HL-60 (cell line): ENCODE data around the gene CSMD2.

Experiments used
- DNase-seq, 2 experiments: peaks; one replicate each; pipeline ENCODE4 v3.0.0-alpha.2; 2010 to 2020; ENCODE audit warnings: low read depth in 1 of 2, low spot score in 1 of 2
- H3K27ac ChIP-seq: fragments of 250-450 bp; sonication (Bioruptor Pico); replicated peaks from 2 replicates; pipeline ENCODE4 v1.5.1; 2020; ENCODE audit warnings: mild to moderate bottlenecking, moderate library complexity
- H3K27me3 ChIP-seq: fragments of 250-450 bp; sonication (Bioruptor Pico); 2 replicates; pipeline ENCODE4 v1.5.1; 2021; ENCODE audit warnings: mild to moderate bottlenecking, moderate library complexity; ENCODE audit not compliant: insufficient read depth, poor library complexity, severe bottlenecking
- H3K4me3 ChIP-seq: replicated peaks from 2 replicates; pipeline ENCODE4 v1.5.1; 2011; ENCODE audit warnings: mild to moderate bottlenecking, control low read depth, low read length; ENCODE audit not compliant: insufficient read depth
- GABPA ChIP-seq: IDR thresholded peaks from 2 replicates; pipeline ENCODE4 v1.6.1; 2012; ENCODE audit warnings: low read depth
- POLR2AphosphoS5 ChIP-seq: IDR thresholded peaks from 2 replicates; pipeline ENCODE4 v1.6.1; 2012; ENCODE audit warnings: low read depth
- SPI1 ChIP-seq: IDR thresholded peaks from 2 replicates; pipeline ENCODE4 v1.6.1; 2012; ENCODE audit warnings: low read depth, mild to moderate bottlenecking, borderline replicate concordance
- TF ChIP-seq, protein P1 (sequence below): IDR thresholded peaks from one replicate; pipeline ENCODE4 v1.5.1; 2011; ENCODE audit warnings: low read length, control low read depth, inconsistent platforms; ENCODE audit not compliant: insufficient read depth
- TF ChIP-seq, protein P2 (sequence below): IDR thresholded peaks from 2 replicates; pipeline ENCODE4 v1.6.1; 2012; ENCODE audit warnings: low read depth; ENCODE audit not compliant: insufficient replicate concordance

CSMD2 gene

DNA sequence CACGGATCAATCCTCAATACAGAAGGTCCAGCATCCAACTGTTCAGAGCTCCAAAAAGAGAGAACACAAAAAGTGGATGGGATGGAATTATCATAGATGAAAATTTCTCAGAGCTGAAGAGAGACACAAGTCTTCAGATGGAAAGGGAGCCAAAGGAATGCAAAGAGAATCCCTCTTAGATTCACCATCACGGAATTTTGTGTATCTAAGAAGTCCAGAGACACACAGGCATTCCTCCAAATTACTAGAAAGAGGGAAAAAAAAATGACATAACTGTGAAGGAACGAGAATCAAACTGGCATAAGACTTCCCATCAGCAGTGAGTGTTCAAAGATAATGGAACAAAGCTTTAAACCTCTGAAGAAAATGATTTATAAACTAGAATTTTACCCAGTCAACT lies 591.4 kb downstream of the CSMD2 start:
- Histone ChIP-seq H3K4me3 (no peak overlapping the region), H3K27me3 (peaks cover 3% of the 10 kb centered on the region), H3K27ac (no peak overlapping the region)
- DNase-seq = no peak
- TF ChIP-seq POLR2AphosphoS5 = no peak
- TF ChIP-seq, protein P1, sequence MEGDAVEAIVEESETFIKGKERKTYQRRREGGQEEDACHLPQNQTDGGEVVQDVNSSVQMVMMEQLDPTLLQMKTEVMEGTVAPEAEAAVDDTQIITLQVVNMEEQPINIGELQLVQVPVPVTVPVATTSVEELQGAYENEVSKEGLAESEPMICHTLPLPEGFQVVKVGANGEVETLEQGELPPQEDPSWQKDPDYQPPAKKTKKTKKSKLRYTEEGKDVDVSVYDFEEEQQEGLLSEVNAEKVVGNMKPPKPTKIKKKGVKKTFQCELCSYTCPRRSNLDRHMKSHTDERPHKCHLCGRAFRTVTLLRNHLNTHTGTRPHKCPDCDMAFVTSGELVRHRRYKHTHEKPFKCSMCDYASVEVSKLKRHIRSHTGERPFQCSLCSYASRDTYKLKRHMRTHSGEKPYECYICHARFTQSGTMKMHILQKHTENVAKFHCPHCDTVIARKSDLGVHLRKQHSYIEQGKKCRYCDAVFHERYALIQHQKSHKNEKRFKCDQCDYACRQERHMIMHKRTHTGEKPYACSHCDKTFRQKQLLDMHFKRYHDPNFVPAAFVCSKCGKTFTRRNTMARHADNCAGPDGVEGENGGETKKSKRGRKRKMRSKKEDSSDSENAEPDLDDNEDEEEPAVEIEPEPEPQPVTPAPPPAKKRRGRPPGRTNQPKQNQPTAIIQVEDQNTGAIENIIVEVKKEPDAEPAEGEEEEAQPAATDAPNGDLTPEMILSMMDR = no peak
- TF ChIP-seq, protein P2, sequence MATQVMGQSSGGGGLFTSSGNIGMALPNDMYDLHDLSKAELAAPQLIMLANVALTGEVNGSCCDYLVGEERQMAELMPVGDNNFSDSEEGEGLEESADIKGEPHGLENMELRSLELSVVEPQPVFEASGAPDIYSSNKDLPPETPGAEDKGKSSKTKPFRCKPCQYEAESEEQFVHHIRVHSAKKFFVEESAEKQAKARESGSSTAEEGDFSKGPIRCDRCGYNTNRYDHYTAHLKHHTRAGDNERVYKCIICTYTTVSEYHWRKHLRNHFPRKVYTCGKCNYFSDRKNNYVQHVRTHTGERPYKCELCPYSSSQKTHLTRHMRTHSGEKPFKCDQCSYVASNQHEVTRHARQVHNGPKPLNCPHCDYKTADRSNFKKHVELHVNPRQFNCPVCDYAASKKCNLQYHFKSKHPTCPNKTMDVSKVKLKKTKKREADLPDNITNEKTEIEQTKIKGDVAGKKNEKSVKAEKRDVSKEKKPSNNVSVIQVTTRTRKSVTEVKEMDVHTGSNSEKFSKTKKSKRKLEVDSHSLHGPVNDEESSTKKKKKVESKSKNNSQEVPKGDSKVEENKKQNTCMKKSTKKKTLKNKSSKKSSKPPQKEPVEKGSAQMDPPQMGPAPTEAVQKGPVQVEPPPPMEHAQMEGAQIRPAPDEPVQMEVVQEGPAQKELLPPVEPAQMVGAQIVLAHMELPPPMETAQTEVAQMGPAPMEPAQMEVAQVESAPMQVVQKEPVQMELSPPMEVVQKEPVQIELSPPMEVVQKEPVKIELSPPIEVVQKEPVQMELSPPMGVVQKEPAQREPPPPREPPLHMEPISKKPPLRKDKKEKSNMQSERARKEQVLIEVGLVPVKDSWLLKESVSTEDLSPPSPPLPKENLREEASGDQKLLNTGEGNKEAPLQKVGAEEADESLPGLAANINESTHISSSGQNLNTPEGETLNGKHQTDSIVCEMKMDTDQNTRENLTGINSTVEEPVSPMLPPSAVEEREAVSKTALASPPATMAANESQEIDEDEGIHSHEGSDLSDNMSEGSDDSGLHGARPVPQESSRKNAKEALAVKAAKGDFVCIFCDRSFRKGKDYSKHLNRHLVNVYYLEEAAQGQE = no peak
- TF ChIP-seq GABPA = no peak
- no peak for TF ChIP-seq SPI1

DNA sequence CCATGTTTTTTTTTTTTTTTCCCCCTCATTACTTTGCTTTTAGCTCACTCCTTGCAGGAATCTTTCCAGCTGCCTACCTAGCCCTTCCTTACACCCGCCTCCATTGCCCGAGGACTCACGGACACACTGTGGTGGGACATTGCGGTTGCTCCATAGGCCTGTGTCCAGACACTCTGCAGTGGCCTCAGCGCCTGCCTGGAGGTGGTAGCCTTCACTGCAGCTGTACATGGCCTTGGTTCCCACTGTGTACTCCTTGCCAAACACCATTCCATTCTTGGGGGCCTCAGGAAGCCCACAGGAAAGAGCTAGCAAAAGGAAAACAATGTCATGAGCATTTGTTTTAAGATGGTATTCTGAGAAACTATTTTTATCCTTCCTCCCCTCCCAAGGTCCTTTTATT lies 592.6 kb downstream of the CSMD2 start:
- TF ChIP-seq, protein P1 = no peak
- TF ChIP-seq, protein P2 = no peak
- TF ChIP-seq SPI1 = no peak
- Histone ChIP-seq H3K4me3 (no peak overlapping the region), H3K27me3 (peaks cover 3% of the 10 kb centered on the region), H3K27ac (no peak overlapping the region)
- DNase-seq = no peak

DNA sequence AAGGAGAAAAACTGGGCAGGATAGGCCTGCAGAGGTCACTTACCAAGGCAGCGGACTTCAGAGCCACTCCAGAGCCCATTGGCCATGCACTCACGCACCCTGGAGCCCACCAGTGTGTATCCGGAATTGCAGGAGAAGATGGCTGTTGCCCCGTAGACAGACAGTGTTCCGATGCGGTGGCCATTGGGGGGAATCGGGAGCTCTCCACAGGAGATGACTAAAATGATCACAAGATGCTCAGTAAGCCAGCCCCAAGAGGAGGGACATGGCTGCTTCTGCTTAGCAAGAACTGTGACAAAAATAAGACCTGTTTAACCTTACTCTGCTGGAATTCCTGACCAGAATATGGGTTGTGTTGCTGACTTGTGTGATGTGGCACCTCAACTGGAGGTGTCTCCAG lies 595.7 kb downstream of the CSMD2 start:
- no peak for DNase-seq
- H3K27ac ChIP-seq = no peak overlapping the region
- no peak for TF ChIP-seq SPI1
- TF ChIP-seq GABPA = no peak
- TF ChIP-seq POLR2AphosphoS5 = no peak
- TF ChIP-seq, protein P2 = no peak
- TF ChIP-seq, protein P1 = no peak
- H3K27me3 ChIP-seq = peaks cover 7% of the 10 kb centered on the region
- no peak overlapping the region for H3K4me3 ChIP-seq
